H1 (cell line): ENCODE measurements around the gene CCDC38.

Experiments
- ATF2 ChIP-seq: IDR thresholded peaks from 2 replicates; pipeline ENCODE4 v1.6.1; 2012; ENCODE audit warnings: low read length, inconsistent platforms
- EGR1 ChIP-seq: IDR thresholded peaks from 2 replicates; pipeline ENCODE4 v1.6.1; 2011; ENCODE audit warnings: low read depth, low read length, borderline replicate concordance
- JUND ChIP-seq: IDR thresholded peaks from 2 replicates; pipeline ENCODE4 v1.6.1; 2011; ENCODE audit warnings: mild to moderate bottlenecking, improper control_type of control experiment, low read length
- POLR2AphosphoS5 ChIP-seq: IDR thresholded peaks from 2 replicates; pipeline ENCODE4 v1.6.1; 2011; ENCODE audit warnings: low read depth, low read length
- SP1 ChIP-seq: IDR thresholded peaks from 2 replicates; pipeline ENCODE4 v1.6.1; 2011; ENCODE audit warnings: low read depth, low read length
- SP4 ChIP-seq: IDR thresholded peaks from 2 replicates; pipeline ENCODE4 v1.6.1; 2012; ENCODE audit warnings: low read length, inconsistent platforms

GRCh38 chr12:95898081-95898480 is 44.3 kb downstream of the CCDC38 start:
- TF ChIP-seq SP1, result no peak
- no peak for TF ChIP-seq ATF2
- no peak for TF ChIP-seq EGR1
- TF ChIP-seq JUND, result no peak
- no peak for TF ChIP-seq POLR2AphosphoS5
- no peak for TF ChIP-seq SP4
